K562 (cell line): ENCODE measurements around the gene STYXL1.

Experiments used
- EP300 ChIP-seq: IDR thresholded peaks from 2 replicates; pipeline ENCODE4 v1.6.1; 2012; ENCODE audit warnings: low read length, improper control_type of control experiment
- GABPB1 ChIP-seq: sonication (generic); formaldehyde crosslinking; IDR thresholded peaks from 2 replicates; pipeline ENCODE4 v1.8.0; 2022; ENCODE audit warnings: mild to moderate bottlenecking, missing genetic modification reagents
- IRF2 ChIP-seq: sonication (generic); formaldehyde crosslinking; IDR thresholded peaks from 2 replicates; pipeline ENCODE4 v1.8.1; 2022; ENCODE audit warnings: mild to moderate bottlenecking, missing genetic modification reagents
- L3MBTL2 ChIP-seq: fragments of 450-650 bp; IDR thresholded peaks from 2 replicates; pipeline ENCODE4 v1.6.1; 2016; ENCODE audit warnings: mild to moderate bottlenecking, moderate library complexity
- POLR2A ChIP-seq: fragments of 450-650 bp; conservative IDR thresholded peaks from 2 replicates; pipeline ENCODE4 v1.6.1; 2016
- POLR2AphosphoS5 ChIP-seq: IDR thresholded peaks from 2 replicates; pipeline ENCODE4 v1.6.1; 2011; ENCODE audit warnings: mild to moderate bottlenecking, low read depth, low read length, moderate library complexity; ENCODE audit not compliant: control insufficient read depth, insufficient read depth
- ZNF121 ChIP-seq: sonication (generic); formaldehyde crosslinking; conservative IDR thresholded peaks from 2 replicates; pipeline ENCODE4 v1.8.0; 2022; ENCODE audit warnings: missing genetic modification reagents
- TF ChIP-seq, protein P1 (sequence below), 3 experiments: IDR thresholded peaks in 2 of 3; conservative IDR thresholded peaks in 1 of 3; 2 replicates each; pipeline ENCODE4 v1.5.1; 2011 to 2012; ENCODE audit warnings: low read length in 3 of 3, mild to moderate bottlenecking in 3 of 3, control low read depth in 2 of 3, improper control_type of control experiment in 1 of 3, inconsistent platforms in 1 of 3, low read depth in 1 of 3, mixed read lengths in 1 of 3, moderate library complexity in 1 of 3; ENCODE audit not compliant: insufficient read depth in 2 of 3

DNA sequence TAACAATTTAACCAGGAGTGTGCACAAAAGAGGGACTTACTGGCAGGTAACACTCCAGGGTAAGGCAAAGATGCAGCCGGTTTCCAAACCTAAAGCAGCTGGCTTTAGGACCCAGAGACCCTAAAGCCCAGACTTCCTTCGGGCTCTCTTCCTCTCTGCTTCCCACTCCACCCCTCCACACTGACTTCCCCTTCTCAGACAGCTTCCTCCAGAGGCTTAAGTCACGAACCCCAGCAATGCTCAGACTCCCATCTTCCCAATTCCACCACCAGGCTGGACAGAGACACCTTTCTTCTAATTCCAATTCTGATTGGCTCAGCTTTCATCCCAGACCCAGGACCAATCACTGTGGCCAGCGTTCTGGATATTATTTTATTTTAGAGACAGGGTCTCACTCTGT, 24.8 kb downstream of the STYXL1 start:
- no peak for TF ChIP-seq L3MBTL2
- TF ChIP-seq, protein P1, sequence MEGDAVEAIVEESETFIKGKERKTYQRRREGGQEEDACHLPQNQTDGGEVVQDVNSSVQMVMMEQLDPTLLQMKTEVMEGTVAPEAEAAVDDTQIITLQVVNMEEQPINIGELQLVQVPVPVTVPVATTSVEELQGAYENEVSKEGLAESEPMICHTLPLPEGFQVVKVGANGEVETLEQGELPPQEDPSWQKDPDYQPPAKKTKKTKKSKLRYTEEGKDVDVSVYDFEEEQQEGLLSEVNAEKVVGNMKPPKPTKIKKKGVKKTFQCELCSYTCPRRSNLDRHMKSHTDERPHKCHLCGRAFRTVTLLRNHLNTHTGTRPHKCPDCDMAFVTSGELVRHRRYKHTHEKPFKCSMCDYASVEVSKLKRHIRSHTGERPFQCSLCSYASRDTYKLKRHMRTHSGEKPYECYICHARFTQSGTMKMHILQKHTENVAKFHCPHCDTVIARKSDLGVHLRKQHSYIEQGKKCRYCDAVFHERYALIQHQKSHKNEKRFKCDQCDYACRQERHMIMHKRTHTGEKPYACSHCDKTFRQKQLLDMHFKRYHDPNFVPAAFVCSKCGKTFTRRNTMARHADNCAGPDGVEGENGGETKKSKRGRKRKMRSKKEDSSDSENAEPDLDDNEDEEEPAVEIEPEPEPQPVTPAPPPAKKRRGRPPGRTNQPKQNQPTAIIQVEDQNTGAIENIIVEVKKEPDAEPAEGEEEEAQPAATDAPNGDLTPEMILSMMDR (IDR thresholded peaks at IDR 0.05 in 2 of 3, conservative IDR thresholded peaks at IDR 0.05 in 1 of 3; ENCODE audit: insufficient read depth in 2 of 3, low read depth in 1 of 3, low read length in 3 of 3) = no peak
- no peak for TF ChIP-seq POLR2AphosphoS5
- no peak for TF ChIP-seq GABPB1 (CRISPR knock-in tag)
- TF ChIP-seq POLR2A = no peak
- TF ChIP-seq EP300 = no peak
- TF ChIP-seq IRF2 (CRISPR knock-in tag) = no peak
- TF ChIP-seq ZNF121 (CRISPR knock-in tag) = no peak
